GM23338 (cell line): ENCODE measurements around the gene PSMD6.

ENCODE experiments used
- EZH2 ChIP-seq: fragments of 200-600 bp; sonication (generic); IDR thresholded peaks from one replicate; pipeline ENCODE4 v1.8.0; 2017; ENCODE audit warnings: antibody characterized with exemption, mild to moderate bottlenecking, low read depth; ENCODE audit not compliant: unreplicated experiment
- JUNB ChIP-seq: IDR thresholded peaks from one replicate; pipeline ENCODE4 v1.6.1; 2016; ENCODE audit warnings: antibody characterized with exemption; ENCODE audit not compliant: unreplicated experiment
- POLR2AphosphoS5 ChIP-seq: IDR thresholded peaks from 2 replicates; pipeline ENCODE4 v1.6.1; 2016; ENCODE audit warnings: antibody characterized with exemption, low read depth
- TF ChIP-seq, protein P1 (sequence below), 2 experiments: fragments of 200-600 bp in 1 of 2; sonication (generic) in 1 of 2; conservative IDR thresholded peaks; 2 replicates each; pipeline versions ENCODE4 v1.5.1 to v1.6.1; 2016 to 2017; ENCODE audit warnings: antibody characterized with exemption in 2 of 2, low read depth in 2 of 2, mild to moderate bottlenecking in 2 of 2, moderate library complexity in 1 of 2
- TF ChIP-seq, protein P2 (sequence below): IDR thresholded peaks from one replicate; pipeline ENCODE4 v1.6.1; 2018; ENCODE audit warnings: antibody characterized with exemption; ENCODE audit not compliant: unreplicated experiment
- TF ChIP-seq, protein P3 (sequence below): fragments of 250-450 bp; sonication (Bioruptor Pico); IDR thresholded peaks from 2 replicates; pipeline ENCODE4 v1.5.0; 2020; ENCODE audit warnings: mild to moderate bottlenecking, moderate library complexity

DNA sequence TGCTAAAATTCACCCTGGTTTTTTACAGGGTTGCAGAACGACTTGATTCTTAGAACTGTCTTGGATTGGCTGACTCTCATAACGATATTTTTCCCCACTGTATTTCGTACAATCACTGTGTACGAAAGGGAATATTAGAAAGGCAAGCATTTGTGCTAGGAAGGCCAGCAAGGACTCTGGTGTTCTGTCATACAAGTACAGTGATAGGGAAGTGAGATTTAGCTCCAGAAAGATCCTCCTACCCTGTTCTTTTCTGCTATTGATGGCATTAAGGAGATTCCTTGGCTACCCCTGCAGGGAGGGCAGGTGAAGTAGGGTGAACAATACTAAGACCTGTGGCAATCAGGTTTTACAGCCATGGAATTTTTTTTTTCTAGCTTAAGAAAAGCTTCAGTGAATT lies 57.3 kb downstream of the PSMD6 start:
- TF ChIP-seq, protein P1, sequence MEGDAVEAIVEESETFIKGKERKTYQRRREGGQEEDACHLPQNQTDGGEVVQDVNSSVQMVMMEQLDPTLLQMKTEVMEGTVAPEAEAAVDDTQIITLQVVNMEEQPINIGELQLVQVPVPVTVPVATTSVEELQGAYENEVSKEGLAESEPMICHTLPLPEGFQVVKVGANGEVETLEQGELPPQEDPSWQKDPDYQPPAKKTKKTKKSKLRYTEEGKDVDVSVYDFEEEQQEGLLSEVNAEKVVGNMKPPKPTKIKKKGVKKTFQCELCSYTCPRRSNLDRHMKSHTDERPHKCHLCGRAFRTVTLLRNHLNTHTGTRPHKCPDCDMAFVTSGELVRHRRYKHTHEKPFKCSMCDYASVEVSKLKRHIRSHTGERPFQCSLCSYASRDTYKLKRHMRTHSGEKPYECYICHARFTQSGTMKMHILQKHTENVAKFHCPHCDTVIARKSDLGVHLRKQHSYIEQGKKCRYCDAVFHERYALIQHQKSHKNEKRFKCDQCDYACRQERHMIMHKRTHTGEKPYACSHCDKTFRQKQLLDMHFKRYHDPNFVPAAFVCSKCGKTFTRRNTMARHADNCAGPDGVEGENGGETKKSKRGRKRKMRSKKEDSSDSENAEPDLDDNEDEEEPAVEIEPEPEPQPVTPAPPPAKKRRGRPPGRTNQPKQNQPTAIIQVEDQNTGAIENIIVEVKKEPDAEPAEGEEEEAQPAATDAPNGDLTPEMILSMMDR (conservative IDR thresholded peaks at IDR 0.05; ENCODE audit: low read depth in 2 of 2), result no peak
- TF ChIP-seq EZH2 (no peak), POLR2AphosphoS5 (no peak), JUNB (no peak)
- TF ChIP-seq, protein P2, sequence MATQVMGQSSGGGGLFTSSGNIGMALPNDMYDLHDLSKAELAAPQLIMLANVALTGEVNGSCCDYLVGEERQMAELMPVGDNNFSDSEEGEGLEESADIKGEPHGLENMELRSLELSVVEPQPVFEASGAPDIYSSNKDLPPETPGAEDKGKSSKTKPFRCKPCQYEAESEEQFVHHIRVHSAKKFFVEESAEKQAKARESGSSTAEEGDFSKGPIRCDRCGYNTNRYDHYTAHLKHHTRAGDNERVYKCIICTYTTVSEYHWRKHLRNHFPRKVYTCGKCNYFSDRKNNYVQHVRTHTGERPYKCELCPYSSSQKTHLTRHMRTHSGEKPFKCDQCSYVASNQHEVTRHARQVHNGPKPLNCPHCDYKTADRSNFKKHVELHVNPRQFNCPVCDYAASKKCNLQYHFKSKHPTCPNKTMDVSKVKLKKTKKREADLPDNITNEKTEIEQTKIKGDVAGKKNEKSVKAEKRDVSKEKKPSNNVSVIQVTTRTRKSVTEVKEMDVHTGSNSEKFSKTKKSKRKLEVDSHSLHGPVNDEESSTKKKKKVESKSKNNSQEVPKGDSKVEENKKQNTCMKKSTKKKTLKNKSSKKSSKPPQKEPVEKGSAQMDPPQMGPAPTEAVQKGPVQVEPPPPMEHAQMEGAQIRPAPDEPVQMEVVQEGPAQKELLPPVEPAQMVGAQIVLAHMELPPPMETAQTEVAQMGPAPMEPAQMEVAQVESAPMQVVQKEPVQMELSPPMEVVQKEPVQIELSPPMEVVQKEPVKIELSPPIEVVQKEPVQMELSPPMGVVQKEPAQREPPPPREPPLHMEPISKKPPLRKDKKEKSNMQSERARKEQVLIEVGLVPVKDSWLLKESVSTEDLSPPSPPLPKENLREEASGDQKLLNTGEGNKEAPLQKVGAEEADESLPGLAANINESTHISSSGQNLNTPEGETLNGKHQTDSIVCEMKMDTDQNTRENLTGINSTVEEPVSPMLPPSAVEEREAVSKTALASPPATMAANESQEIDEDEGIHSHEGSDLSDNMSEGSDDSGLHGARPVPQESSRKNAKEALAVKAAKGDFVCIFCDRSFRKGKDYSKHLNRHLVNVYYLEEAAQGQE, result no peak
- TF ChIP-seq, protein P3, sequence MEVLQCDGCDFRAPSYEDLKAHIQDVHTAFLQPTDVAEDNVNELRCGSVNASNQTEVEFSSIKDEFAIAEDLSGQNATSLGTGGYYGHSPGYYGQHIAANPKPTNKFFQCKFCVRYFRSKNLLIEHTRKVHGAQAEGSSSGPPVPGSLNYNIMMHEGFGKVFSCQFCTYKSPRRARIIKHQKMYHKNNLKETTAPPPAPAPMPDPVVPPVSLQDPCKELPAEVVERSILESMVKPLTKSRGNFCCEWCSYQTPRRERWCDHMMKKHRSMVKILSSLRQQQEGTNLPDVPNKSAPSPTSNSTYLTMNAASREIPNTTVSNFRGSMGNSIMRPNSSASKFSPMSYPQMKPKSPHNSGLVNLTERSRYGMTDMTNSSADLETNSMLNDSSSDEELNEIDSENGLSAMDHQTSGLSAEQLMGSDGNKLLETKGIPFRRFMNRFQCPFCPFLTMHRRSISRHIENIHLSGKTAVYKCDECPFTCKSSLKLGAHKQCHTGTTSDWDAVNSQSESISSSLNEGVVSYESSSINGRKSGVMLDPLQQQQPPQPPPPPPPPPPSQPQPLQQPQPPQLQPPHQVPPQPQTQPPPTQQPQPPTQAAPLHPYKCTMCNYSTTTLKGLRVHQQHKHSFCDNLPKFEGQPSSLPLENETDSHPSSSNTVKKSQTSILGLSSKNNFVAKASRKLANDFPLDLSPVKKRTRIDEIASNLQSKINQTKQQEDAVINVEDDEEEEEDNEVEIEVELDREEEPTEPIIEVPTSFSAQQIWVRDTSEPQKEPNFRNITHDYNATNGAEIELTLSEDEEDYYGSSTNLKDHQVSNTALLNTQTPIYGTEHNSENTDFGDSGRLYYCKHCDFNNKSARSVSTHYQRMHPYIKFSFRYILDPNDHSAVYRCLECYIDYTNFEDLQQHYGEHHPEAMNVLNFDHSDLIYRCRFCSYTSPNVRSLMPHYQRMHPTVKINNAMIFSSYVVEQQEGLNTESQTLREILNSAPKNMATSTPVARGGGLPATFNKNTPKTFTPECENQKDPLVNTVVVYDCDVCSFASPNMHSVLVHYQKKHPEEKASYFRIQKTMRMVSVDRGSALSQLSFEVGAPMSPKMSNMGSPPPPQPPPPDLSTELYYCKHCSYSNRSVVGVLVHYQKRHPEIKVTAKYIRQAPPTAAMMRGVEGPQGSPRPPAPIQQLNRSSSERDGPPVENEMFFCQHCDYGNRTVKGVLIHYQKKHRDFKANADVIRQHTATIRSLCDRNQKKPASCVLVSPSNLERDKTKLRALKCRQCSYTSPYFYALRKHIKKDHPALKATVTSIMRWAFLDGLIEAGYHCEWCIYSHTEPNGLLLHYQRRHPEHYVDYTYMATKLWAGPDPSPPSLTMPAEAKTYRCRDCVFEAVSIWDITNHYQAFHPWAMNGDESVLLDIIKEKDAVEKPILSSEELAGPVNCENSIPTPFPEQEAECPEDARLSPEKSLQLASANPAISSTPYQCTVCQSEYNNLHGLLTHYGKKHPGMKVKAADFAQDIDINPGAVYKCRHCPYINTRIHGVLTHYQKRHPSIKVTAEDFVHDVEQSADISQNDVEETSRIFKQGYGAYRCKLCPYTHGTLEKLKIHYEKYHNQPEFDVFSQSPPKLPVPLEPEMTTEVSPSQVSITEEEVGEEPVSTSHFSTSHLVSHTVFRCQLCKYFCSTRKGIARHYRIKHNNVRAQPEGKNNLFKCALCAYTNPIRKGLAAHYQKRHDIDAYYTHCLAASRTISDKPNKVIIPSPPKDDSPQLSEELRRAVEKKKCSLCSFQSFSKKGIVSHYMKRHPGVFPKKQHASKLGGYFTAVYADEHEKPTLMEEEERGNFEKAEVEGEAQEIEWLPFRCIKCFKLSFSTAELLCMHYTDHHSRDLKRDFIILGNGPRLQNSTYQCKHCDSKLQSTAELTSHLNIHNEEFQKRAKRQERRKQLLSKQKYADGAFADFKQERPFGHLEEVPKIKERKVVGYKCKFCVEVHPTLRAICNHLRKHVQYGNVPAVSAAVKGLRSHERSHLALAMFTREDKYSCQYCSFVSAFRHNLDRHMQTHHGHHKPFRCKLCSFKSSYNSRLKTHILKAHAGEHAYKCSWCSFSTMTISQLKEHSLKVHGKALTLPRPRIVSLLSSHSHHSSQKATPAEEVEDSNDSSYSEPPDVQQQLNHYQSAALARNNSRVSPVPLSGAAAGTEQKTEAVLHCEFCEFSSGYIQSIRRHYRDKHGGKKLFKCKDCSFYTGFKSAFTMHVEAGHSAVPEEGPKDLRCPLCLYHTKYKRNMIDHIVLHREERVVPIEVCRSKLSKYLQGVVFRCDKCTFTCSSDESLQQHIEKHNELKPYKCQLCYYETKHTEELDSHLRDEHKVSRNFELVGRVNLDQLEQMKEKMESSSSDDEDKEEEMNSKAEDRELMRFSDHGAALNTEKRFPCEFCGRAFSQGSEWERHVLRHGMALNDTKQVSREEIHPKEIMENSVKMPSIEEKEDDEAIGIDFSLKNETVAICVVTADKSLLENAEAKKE, result no peak
